Nucleus accumbens (tissue), 56 donors: Measurements from ENCODE around the gene ESPN.
"Not testable (repeated sequence)": the region's sequence is repeated elsewhere in the genome, so short reads cannot be mapped to it uniquely, and the experiment has no call there.

Experiments used
- DNase-seq, 56 donors: peaks; one replicate each; lab custom pipeline; 2025; lab: John Stamatoyannopoulos, UW

The ESPN gene

GRCh38 chr1:6426277-6426971, 1.8 kb downstream of the ESPN start:
- DNase-seq: no peak

GRCh38 chr1:6426972-6427350, 2.4 kb downstream of the ESPN start:
- no peak for DNase-seq

DNA sequence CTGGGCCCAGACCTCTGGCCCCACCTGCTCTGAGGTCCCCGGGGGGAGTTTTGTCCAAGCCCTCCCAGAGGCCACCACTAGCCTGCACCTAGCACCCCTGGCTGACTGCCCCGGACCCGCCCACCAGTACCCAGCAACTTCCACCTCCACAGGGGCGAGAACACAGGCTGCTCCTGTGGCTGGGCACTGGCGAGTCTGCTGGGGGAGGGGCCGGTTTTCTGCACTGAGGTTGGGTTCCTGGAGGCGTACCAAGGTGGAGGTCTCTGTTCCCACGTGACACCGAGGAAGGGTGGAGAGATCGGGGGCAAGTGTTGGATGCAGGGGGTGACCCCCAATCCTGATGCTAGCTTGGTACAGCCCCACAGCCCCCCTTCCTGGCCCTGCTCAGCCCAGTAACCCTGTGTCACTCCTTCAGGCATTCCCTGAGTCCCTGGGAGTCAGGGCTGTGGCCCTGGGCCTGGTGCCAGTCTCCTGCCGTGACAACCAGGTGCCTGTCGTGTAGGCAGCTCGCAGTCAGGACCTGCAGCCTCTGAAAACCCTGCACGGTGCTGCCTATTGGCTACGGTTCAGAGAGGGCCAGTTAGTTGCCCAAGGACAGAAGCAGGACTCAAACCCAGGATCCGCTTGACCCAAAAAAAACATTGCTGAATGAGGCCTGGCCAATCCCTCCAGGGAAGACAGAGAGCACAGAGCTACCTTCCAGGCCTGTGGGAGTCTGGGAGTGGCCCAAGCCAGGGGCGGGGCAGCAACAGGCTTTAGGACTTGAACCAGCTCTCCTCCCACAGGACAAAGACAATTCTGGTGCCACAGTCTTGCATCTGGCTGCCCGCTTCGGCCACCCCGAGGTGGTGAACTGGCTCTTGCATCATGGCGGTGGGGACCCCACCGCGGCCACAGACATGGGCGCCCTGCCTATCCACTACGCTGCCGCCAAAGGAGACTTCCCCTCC, 3.1 kb downstream of the ESPN start:
- DNase-seq: no peak

- not testable (repeated sequence) for DNase-seq
Observed at GRCh38 chr1:6428453-6428852, 3.9 kb downstream of the ESPN start.

DNA sequence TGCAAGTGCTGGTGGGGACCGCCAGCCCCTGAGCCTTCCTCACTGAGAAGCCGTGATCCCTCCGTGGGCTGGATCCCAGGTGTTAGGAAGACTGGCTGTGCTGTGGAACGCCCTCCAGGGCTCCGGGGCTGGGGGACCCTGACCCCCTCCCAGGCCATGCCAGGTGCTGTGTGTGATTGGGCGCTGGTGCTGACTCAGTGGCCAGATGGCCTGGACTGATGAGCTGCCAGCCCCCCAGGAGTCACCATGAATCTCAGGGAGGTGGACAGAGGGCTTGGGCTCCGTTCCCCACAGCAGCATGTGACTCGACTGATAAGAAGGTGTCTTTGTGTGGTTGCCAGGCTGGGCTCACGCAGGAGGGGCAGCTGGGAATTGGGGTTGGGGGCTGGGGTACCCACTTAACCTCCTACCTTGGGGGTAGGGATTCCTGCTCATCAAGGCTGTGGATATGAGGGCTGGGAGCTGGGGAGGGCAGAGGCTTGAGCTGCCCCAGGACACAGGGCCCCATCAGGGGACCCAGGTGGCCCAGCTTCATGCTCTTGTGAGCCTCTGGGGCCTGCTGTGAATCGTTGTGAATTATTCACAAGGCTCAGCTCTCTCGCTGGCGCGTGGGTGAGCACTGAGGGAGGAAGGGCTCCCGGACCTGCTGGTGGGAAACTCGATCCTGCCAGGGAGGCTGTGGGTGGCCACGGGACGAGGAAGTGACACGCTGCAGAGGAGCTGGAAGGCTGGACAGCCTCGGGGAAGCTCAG, 5.3 kb downstream of the ESPN start:
- DNase-seq: peak in 12 of 56 donors; percentile 4 to 40 (median 18)

GRCh38 chr1:6431645-6432579, 7.3 kb downstream of the ESPN start:
- not testable (repeated sequence) for DNase-seq

DNA sequence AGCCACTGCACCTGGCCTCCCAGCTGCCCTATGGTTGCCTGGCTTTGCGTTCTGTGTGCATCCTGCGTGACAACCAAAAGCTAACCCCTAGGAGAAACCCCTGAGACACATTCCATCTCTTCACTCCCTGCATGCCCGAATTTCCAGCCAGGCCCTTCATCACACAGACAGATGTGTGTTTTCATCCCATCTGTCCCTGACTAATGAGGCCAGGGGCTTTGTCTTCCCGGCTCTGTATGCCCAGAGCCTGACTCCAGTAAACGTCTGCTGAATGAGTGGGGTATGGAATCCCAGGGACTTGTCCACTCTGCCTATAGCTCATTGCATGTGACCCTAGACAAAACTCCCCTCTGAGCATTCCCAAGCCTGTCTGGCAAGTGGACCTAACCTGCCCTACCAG, 9.6 kb downstream of the ESPN start:
- DNase-seq: no peak

DNA sequence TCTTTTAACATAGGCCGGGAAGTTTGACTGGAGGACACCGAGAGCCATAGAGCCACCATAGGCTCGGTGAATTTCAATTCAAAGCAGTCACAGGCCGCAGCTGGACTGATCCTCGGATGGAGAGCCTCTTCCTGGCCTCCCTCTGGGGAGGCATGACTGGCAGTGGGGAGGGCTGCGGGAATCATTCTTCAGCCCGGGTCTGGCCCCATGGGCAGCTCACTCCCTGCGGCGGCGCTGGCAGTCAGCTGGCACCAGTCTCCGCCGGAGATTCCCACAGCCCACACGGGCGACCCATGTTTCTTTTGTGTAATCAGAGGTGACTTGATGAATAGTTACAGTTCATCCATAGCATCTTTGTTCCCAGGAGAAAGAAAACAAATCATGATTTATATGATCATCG, 10.6 kb downstream of the ESPN start:
- no peak for DNase-seq

DNA sequence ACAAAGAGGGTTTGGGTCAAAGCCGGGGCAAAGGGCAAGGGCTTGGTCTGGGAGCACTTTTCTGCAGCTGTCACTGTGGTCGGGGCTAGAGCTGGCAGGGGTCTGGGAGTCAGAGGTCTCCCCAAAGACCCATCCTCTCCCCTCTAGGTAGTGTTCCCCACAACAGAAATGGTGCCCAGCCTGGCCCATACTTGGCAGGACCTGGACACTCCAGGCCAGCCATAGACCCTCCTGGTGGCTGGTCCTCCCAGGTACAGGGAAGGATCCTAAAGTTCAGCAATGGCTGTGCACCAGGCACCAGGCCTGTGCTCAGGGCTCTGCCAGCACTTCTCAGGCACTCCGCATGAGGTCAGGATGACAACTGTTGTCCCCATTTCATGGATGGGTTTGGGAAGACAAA, 11.0 kb downstream of the ESPN start:
- DNase-seq: no peak

DNA sequence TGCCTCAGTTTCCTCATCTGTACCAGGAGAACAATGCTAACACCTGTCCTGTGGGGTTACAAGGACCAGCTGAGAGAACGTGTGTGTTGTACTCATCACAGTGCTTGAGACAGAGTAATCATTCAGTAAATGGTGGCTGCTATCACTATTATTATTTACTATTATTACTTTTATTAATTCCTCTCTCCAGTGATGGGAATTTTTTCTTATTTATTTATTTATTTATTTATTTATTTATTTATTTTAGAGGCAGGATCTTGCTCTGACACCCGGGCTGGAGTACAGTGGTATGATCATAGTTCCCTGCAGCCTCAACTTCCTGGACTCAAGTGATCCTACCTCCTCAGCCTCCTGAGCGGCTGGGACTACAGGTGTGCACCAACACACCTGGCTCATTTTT, 11.7 kb downstream of the ESPN start:
- not testable (repeated sequence) for DNase-seq

GRCh38 chr1:6437012-6437700, 12.6 kb downstream of the ESPN start:
- DNase-seq: peak in 52 of 56 donors; percentile 8 to 87 (median 60)

- DNase-seq: peak in 43 of 56 donors; percentile 5 to 69 (median 27)
Observed at GRCh38 chr1:6438047-6438525, 13.5 kb downstream of the ESPN start.

- DNase-seq: peak in 1 of 56 donors; percentile 46
Observed at GRCh38 chr1:6440198-6441126, 15.9 kb downstream of the ESPN start.

DNA sequence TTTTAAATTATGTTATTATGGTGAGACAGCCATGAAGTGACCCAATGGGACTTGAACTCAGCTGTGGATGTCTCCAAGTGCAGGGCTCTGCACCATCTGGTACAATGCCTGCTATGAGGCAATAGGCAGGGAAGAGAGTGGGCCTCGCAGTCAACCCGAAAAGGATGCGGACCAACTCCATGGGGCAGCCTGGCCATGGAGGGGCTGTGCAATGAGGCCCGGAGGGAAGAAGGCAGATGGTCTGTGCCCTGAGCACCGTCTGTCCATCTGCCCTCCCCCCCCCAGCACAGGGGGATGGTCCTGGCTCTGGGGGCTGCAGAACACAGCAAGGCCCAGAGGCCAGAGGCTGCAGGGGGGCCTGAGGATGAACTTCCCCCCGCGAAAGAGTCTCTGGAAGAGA, 17.0 kb downstream of the ESPN start:
- DNase-seq: no peak

DNA sequence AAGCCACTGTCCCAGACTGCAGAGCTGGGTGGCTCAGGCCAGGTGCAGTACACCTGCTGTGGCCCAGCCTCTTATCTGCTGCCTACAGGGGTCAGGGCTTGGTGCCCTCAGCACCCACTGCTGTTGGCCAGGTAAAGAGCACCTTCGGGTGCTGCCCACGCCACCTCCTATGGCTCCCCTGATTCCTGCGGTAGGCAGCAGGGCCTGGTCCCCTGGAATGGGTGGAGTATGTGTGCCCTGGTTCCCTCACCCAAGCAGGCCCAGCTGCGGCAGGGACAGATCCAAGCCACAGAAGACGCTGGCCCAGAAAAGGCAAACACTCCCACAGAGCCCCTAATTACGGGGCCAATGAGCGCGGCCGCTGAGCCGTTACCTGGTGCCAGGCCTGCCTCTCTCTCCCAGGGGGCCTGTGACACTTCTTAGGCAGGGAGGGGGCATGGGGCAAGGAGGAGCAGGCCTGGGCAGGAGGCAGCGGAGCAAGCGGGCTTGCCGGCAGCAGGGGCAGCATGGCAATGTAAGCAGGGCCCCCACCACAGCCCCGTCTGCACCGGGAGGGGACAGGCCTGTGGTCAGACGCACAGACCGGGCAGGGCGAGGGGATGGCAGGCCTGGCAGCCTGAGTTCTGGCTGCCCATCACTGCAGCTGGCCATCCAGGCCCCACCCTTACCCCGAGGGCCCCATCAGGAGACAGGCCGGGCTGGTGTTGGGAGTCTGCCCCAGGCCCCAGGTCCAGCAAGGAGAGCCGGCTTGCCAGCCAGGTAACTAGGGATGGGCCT, 19.0 kb downstream of the ESPN start:
- DNase-seq: no peak

GRCh38 chr1:6444377-6444776, 19.8 kb downstream of the ESPN start:
- DNase-seq: no peak
